ENCODE measurements around the gene RSBN1L. TPM values are rescaled to one million over a fixed set of nuclear protein-coding genes. Genes with fewer than 3 reads are reported as not detected.
"Not testable (repeated sequence)": the region's sequence is repeated elsewhere in the genome, so short reads cannot be mapped to it uniquely, and the experiment has no call there.

RSBN1L gene
- polyA plus RNA-seq, 1 donor (not counting 4 experiments of a cell fraction or from before 2014, with no cell fraction given), result 9.6 TPM

DNA sequence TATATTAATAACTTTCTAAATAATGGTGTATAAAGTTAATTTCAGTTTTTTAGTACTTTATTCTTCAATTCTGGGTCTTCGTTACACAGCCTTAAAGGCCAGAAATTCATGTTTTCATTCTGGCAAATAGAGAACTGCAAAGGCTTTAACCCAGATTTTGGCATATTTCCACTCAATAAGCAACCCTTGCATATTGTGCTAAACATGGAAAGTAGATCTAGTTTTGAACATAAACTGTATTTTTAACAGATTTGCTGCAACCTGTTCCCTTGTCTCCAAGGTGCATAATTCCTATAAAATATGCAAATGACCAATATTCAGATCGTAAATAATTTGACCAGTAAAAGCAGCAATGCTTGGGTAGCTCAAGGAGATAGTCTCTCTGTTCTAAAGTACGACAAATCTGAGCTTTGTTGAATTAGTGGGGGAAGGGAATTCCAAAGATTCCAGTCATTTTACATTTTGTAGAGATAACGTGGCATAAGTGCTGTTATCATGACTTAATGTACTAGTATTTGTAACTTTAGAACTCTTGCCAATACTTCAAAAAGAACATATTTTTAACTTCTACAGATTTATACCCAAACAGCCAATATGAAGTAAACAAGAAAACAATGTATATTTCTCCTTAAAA, 46.4 kb upstream of the RSBN1L start:
- Histone ChIP-seq H3K4me3 (ENCODE audit: control insufficient read depth in 2 of 3, extremely low read depth in 1 of 3, insufficient read depth in 2 of 3, low read depth in 1 of 3, low read length in 3 of 3) (no peak overlapping the region), H3K36me3 (ENCODE audit: control insufficient read depth in 2 of 2, extremely low read depth in 1 of 2, insufficient read depth in 2 of 2, low read length in 2 of 2) (peaks cover 4 to 5% of the 10 kb centered on the region in 2 experiments), H3K27me3 (ENCODE audit: control insufficient read depth, extremely low read depth, insufficient read depth, low read length) (no peaks in the 10 kb centered on the region), H3K9ac (ENCODE audit: control insufficient read depth, extremely low read depth, insufficient read depth, low read length) (no peak overlapping the region), H3K4me1 (ENCODE audit: control insufficient read depth, extremely low read depth, insufficient read depth, low read length) (no peaks in the 10 kb centered on the region), H3K27ac (ENCODE audit: control insufficient read depth, insufficient read depth, low read length) (no peak overlapping the region), H4K20me1 (ENCODE audit: control insufficient read depth, extremely low read depth, insufficient read depth, low read length) (no peaks in the 10 kb centered on the region), H3K9me1 (ENCODE audit: control insufficient read depth, extremely low read depth, insufficient read depth, low read length) (no peaks in the 10 kb centered on the region), H2AFZ (ENCODE audit: control insufficient read depth, low read length) (no peak overlapping the region), H3K4me2 (ENCODE audit: control insufficient read depth, extremely low read depth, insufficient read depth, low read depth, low read length) (no peak overlapping the region), H3K9me3 (ENCODE audit: control insufficient read depth, low read depth, low read length) (no peaks in the 10 kb centered on the region), H3K79me2 (ENCODE audit: control insufficient read depth, insufficient read depth, low read length) (no peaks in the 10 kb centered on the region)
- dilution Hi-C loops (cut with MboI; ENCODE audit: extremely low pct_ligation_motif_present, low sequenced_read_pairs), result no loop called here
- FAIRE-seq, result peak; percentile 29
- no peak for DNase-seq (ENCODE audit: low read depth, low spot score)
- TF ChIP-seq, protein P1, sequence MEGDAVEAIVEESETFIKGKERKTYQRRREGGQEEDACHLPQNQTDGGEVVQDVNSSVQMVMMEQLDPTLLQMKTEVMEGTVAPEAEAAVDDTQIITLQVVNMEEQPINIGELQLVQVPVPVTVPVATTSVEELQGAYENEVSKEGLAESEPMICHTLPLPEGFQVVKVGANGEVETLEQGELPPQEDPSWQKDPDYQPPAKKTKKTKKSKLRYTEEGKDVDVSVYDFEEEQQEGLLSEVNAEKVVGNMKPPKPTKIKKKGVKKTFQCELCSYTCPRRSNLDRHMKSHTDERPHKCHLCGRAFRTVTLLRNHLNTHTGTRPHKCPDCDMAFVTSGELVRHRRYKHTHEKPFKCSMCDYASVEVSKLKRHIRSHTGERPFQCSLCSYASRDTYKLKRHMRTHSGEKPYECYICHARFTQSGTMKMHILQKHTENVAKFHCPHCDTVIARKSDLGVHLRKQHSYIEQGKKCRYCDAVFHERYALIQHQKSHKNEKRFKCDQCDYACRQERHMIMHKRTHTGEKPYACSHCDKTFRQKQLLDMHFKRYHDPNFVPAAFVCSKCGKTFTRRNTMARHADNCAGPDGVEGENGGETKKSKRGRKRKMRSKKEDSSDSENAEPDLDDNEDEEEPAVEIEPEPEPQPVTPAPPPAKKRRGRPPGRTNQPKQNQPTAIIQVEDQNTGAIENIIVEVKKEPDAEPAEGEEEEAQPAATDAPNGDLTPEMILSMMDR (optimal IDR thresholded peaks at IDR 0.05 in 1 of 3, IDR thresholded peaks at IDR 0.05 in 1 of 3, conservative IDR thresholded peaks at IDR 0.05 in 1 of 3; ENCODE audit: extremely low read depth in 1 of 3, insufficient read depth in 2 of 3, low read length in 3 of 3), result no peak
- no peak for TF ChIP-seq EZH2 (IDR thresholded peaks at IDR 0.05; ENCODE audit: low read length)

DNA sequence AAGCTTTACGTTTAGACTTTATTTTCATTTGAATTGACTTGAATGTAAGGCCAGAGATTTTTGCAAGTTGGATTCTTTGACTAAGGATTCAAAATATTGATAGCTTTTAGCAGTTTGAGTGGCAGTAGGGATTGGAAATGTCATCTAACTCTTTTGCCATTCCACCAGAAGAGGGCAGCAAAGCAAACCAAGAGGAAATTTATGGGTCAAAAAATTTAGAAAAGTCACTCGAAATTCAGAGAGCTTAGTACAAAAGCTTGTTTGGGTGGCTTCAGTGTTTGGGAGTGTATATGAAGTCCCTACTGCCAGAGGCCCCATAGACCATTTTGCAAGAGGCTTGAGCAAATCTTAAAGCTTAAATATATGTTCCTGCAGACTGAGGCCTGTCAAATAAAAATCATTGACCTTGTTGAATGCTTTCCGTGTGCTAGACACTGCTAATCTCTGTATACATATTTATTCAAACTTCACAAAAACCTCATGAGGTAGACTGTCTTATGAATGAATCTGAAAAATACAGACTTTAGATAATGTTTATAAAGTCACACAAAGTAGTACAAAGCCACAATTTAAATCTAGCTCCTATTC, 44.6 kb upstream of the RSBN1L start:
- FAIRE-seq (no peak), DNase-seq (ENCODE audit: low read depth, low spot score) (no peak)
- Histone ChIP-seq H3K4me1 (ENCODE audit: control insufficient read depth, extremely low read depth, insufficient read depth, low read length) (no peaks in the 10 kb centered on the region), H3K9ac (ENCODE audit: control insufficient read depth, extremely low read depth, insufficient read depth, low read length) (no peak overlapping the region), H3K27ac (ENCODE audit: control insufficient read depth, insufficient read depth, low read length) (no peak overlapping the region), H3K27me3 (ENCODE audit: control insufficient read depth, extremely low read depth, insufficient read depth, low read length) (no peaks in the 10 kb centered on the region), H3K79me2 (ENCODE audit: control insufficient read depth, insufficient read depth, low read length) (no peaks in the 10 kb centered on the region), H2AFZ (ENCODE audit: control insufficient read depth, low read length) (no peak overlapping the region), H3K9me1 (ENCODE audit: control insufficient read depth, extremely low read depth, insufficient read depth, low read length) (no peaks in the 10 kb centered on the region), H3K4me2 (ENCODE audit: control insufficient read depth, extremely low read depth, insufficient read depth, low read depth, low read length) (no peak overlapping the region), H4K20me1 (ENCODE audit: control insufficient read depth, extremely low read depth, insufficient read depth, low read length) (no peaks in the 10 kb centered on the region), H3K4me3 (ENCODE audit: control insufficient read depth in 2 of 3, extremely low read depth in 1 of 3, insufficient read depth in 2 of 3, low read depth in 1 of 3, low read length in 3 of 3) (no peak overlapping the region), H3K9me3 (ENCODE audit: control insufficient read depth, low read depth, low read length) (no peaks in the 10 kb centered on the region), H3K36me3 (ENCODE audit: control insufficient read depth in 2 of 2, extremely low read depth in 1 of 2, insufficient read depth in 2 of 2, low read length in 2 of 2) (peaks cover 5 to 10% of the 10 kb centered on the region in 2 experiments)
- no peak for TF ChIP-seq EZH2 (IDR thresholded peaks at IDR 0.05; ENCODE audit: low read length)
- TF ChIP-seq, protein P1 (optimal IDR thresholded peaks at IDR 0.05 in 1 of 3, IDR thresholded peaks at IDR 0.05 in 1 of 3, conservative IDR thresholded peaks at IDR 0.05 in 1 of 3; ENCODE audit: extremely low read depth in 1 of 3, insufficient read depth in 2 of 3, low read length in 3 of 3), result peak in 2 of 3 experiments; percentile 46 to 49
- dilution Hi-C loops (cut with MboI; ENCODE audit: extremely low pct_ligation_motif_present, low sequenced_read_pairs), result no loop called here

DNA sequence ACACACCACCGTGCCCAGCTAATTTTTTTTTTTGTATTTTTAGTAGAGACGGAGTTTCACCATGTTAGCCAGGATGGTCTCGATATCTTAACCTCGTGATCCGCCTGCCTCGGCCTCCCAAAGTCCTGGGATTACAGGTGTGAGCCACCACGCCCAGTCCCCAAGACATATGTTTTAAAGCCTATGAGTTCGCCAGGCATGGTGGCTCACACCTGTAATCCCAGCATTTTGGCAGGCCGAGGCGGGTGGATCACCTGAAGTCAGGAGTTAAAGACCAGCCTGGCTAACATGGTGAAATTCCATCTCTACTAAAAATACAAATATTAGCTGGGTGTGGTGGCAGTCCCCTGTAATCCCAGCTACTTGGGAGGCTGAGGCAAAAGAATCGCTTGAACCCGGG, 43.4 kb upstream of the RSBN1L start:
- FAIRE-seq; H3K27ac ChIP-seq (ENCODE audit: control insufficient read depth, insufficient read depth, low read length); H3K79me2 ChIP-seq (ENCODE audit: control insufficient read depth, insufficient read depth, low read length); dilution Hi-C loops (cut with MboI; ENCODE audit: extremely low pct_ligation_motif_present, low sequenced_read_pairs); H3K9ac ChIP-seq (ENCODE audit: control insufficient read depth, extremely low read depth, insufficient read depth, low read length); H2AFZ ChIP-seq (ENCODE audit: control insufficient read depth, low read length); H3K4me3 ChIP-seq (ENCODE audit: control insufficient read depth in 2 of 3, extremely low read depth in 1 of 3, insufficient read depth in 2 of 3, low read depth in 1 of 3, low read length in 3 of 3); DNase-seq (ENCODE audit: low read depth, low spot score); H4K20me1 ChIP-seq (ENCODE audit: control insufficient read depth, extremely low read depth, insufficient read depth, low read length); H3K9me1 ChIP-seq (ENCODE audit: control insufficient read depth, extremely low read depth, insufficient read depth, low read length); H3K27me3 ChIP-seq (ENCODE audit: control insufficient read depth, extremely low read depth, insufficient read depth, low read length); H3K4me1 ChIP-seq (ENCODE audit: control insufficient read depth, extremely low read depth, insufficient read depth, low read length); H3K4me2 ChIP-seq (ENCODE audit: control insufficient read depth, extremely low read depth, insufficient read depth, low read depth, low read length); H3K9me3 ChIP-seq (ENCODE audit: control insufficient read depth, low read depth, low read length): not testable (repeated sequence)
- peaks cover 9 to 10% of the 10 kb centered on the region in 2 experiments for H3K36me3 ChIP-seq (ENCODE audit: control insufficient read depth in 2 of 2, extremely low read depth in 1 of 2, insufficient read depth in 2 of 2, low read length in 2 of 2)

Measured in keratinocyte (primary cell).